Esophagus squamous epithelium (tissue), 5 donors: ENCODE measurements around the gene CRB2. TPM values are rescaled to one million over a fixed set of nuclear protein-coding genes. Genes with fewer than 3 reads are reported as not detected.

ENCODE experiments used
- DNase-seq: peaks from one replicate; lab custom pipeline; 2025; lab: John Stamatoyannopoulos, UW
- H3K27ac ChIP-seq, 4 donors: fragments of 200-600 bp; sonication (generic); one replicate each; pipeline ENCODE4 v1.5.1; 2016 to 2019; ENCODE audit warnings: mild to moderate bottlenecking in 1 of 4
- H3K27me3 ChIP-seq, 4 donors: fragments of 200-600 bp; sonication (generic); 1 replicate in 3 of 4; 2 replicates in 1 of 4; pipeline versions ENCODE4 v1.5.1 to v1.6.0; 2017 to 2021; ENCODE audit warnings: antibody characterized with exemption in 1 of 4
- H3K36me3 ChIP-seq, 3 donors: fragments of 200-600 bp; sonication (generic); one replicate each; pipeline ENCODE4 v1.5.1; 2016 to 2019
- H3K4me1 ChIP-seq, 3 donors: fragments of 200-600 bp; sonication (generic); one replicate each; pipeline ENCODE4 v1.5.1; 2017 to 2019
- H3K4me3 ChIP-seq, 4 donors: fragments of 200-600 bp; sonication (generic); 1 replicate in 3 of 4; 2 replicates in 1 of 4; pipeline ENCODE4 v1.5.1; 2016 to 2019; ENCODE audit warnings: mild to moderate bottlenecking in 2 of 4, moderate library complexity in 1 of 4
- H3K9me3 ChIP-seq, 3 donors: fragments of 200-600 bp; sonication (generic); one replicate each; pipeline ENCODE4 v1.5.1; 2016 to 2019
- POLR2A ChIP-seq, 4 donors: fragments of 450-650 bp; IDR thresholded peaks; one replicate each; pipeline ENCODE4 v1.6.1; 2017; ENCODE audit warnings: antibody characterized with exemption in 4 of 4, mild to moderate bottlenecking in 4 of 4, moderate library complexity in 3 of 4
- WGBS, 2 donors: methylation state at CpG; one replicate each; pipeline ENCODE4 v1.1.5; 2018; 5-methylcytosine and 5-hydroxymethylcytosine counted together
- intact Hi-C: fragments of 100-400 bp; cut with DNase I; formaldehyde crosslinking; loops from one replicate; pipeline ENCODE4 v1.15.0; 2022
- total RNA-seq, 4 donors: library from RNA; depleted of rRNA; stranded (reverse); fragments of >200 nt; gene quantifications; one replicate each; pipeline ENCODE4 v1.1.0, GENCODE V29; 2016
- TF ChIP-seq, protein P1 (sequence below), 6 experiments: fragments of 450-650 bp in 4 of 6; fragments of 200-600 bp in 2 of 6; sonication (generic) in 2 of 6; IDR thresholded peaks; one replicate each; pipeline ENCODE4 v1.5.1; 2016 to 2019; ENCODE audit warnings: antibody characterized with exemption in 6 of 6, mild to moderate bottlenecking in 4 of 6, moderate library complexity in 4 of 6
- donor health status: DM: yes; HTN: yes; CAD: no.

Gene CRB2
- total RNA-seq, 4 donors from 2014 or later = not detected

- TF ChIP-seq, protein P1, sequence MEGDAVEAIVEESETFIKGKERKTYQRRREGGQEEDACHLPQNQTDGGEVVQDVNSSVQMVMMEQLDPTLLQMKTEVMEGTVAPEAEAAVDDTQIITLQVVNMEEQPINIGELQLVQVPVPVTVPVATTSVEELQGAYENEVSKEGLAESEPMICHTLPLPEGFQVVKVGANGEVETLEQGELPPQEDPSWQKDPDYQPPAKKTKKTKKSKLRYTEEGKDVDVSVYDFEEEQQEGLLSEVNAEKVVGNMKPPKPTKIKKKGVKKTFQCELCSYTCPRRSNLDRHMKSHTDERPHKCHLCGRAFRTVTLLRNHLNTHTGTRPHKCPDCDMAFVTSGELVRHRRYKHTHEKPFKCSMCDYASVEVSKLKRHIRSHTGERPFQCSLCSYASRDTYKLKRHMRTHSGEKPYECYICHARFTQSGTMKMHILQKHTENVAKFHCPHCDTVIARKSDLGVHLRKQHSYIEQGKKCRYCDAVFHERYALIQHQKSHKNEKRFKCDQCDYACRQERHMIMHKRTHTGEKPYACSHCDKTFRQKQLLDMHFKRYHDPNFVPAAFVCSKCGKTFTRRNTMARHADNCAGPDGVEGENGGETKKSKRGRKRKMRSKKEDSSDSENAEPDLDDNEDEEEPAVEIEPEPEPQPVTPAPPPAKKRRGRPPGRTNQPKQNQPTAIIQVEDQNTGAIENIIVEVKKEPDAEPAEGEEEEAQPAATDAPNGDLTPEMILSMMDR (IDR thresholded peaks at IDR 0.05) = no peak
- H3K4me3 ChIP-seq = peak overlapping the region in 2 of 4 donors; percentile 19 to 34
- no peak overlapping the region for H3K27ac ChIP-seq
- WGBS, 2 donors = 20 to 51% methylated on average over 7 to 14 of the region's 58 CpGs
- no peaks in the 10 kb centered on the region for H3K9me3 ChIP-seq
- intact Hi-C loops = no loop called here
- H3K27me3 ChIP-seq = peaks cover 10 to 89% (median 13%) of the 10 kb centered on the region in 4 donors
- DNase-seq = no peak
- no peaks in the 10 kb centered on the region for H3K36me3 ChIP-seq
- peaks cover 4 to 29% (median 11%) of the 10 kb centered on the region in 3 donors for H3K4me1 ChIP-seq
These were observed 16.9 kb downstream of the CRB2 start for GRCh38 chr9:123372766-123373446.

DNA sequence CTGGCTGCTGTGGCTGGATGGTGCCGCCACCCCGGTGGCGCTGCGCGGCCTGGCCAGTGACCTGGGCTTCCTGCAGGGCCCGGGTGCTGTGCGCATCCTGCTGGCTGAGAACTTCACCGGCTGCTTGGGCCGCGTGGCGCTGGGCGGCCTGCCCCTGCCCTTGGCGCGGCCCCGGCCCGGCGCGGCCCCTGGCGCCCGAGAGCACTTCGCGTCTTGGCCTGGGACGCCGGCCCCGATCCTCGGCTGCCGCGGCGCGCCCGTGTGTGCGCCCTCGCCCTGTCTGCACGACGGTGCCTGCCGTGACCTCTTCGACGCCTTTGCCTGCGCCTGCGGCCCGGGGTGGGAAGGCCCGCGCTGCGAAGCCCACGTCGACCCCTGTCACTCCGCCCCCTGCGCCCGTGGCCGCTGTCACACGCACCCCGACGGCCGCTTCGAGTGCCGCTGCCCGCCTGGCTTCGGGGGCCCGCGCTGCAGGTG, 17.5 kb downstream of the CRB2 start:
- WGBS, 2 donors = no CpG with 5 or more reads among the region's 60 CpGs
- Histone ChIP-seq H3K36me3 (no peaks in the 10 kb centered on the region), H3K27me3 (peaks cover 10 to 83% (median 13%) of the 10 kb centered on the region in 4 donors), H3K4me1 (peaks cover 4 to 29% (median 11%) of the 10 kb centered on the region in 3 donors), H3K9me3 (no peaks in the 10 kb centered on the region), H3K4me3 (peak overlapping the region in 2 of 4 donors; percentile 19 to 34), H3K27ac (no peak overlapping the region)
- intact Hi-C loops = no loop called here
- DNase-seq = no peak
- TF ChIP-seq, protein P1 (IDR thresholded peaks at IDR 0.05) = no peak
- no peak for TF ChIP-seq POLR2A (IDR thresholded peaks at IDR 0.05)

GRCh38 chr9:123373946-123374345, 17.9 kb downstream of the CRB2 start:
- no peaks in the 10 kb centered on the region for H3K9me3 ChIP-seq
- no peak overlapping the region for H3K4me3 ChIP-seq
- TF ChIP-seq, protein P1 (IDR thresholded peaks at IDR 0.05) = no peak
- no peak for TF ChIP-seq POLR2A (IDR thresholded peaks at IDR 0.05)
- peaks cover 4 to 29% (median 11%) of the 10 kb centered on the region in 3 donors for H3K4me1 ChIP-seq
- H3K27ac ChIP-seq = no peak overlapping the region
- no peak for DNase-seq
- 41% methylated on average over 2 of the region's 10 CpGs; no CpG with 5 or more reads in 1 of the 2 donors for WGBS, 2 donors
- H3K27me3 ChIP-seq = peaks cover 10 to 78% (median 13%) of the 10 kb centered on the region in 4 donors
- H3K36me3 ChIP-seq = no peaks in the 10 kb centered on the region
- intact Hi-C loops = no loop called here

- 20% methylated on average over 1 of the region's 14 CpGs; no CpG with 5 or more reads in 1 of the 2 donors for WGBS, 2 donors
- Histone ChIP-seq H3K27me3 (peaks cover 10 to 62% (median 13%) of the 10 kb centered on the region in 4 donors), H3K4me3 (no peak overlapping the region), H3K9me3 (no peaks in the 10 kb centered on the region), H3K4me1 (peaks cover 4 to 29% (median 11%) of the 10 kb centered on the region in 3 donors), H3K27ac (no peak overlapping the region), H3K36me3 (no peaks in the 10 kb centered on the region)
- TF ChIP-seq, protein P1 (IDR thresholded peaks at IDR 0.05) = no peak
- TF ChIP-seq POLR2A (IDR thresholded peaks at IDR 0.05) = no peak
- DNase-seq = no peak
- intact Hi-C loops = no loop called here
These were observed 19.6 kb downstream of the CRB2 start for GRCh38 chr9:123375469-123376132.
